SK-N-MC (cell line): Measurements from ENCODE around the gene MET.

Source experiments
- EZH2 ChIP-seq: fragments of 200-600 bp; sonication (generic); IDR thresholded peaks from one replicate; pipeline ENCODE4 v1.6.1; 2017; ENCODE audit warnings: antibody characterized with exemption
- FOXP2 ChIP-seq: optimal IDR thresholded peaks from 2 replicates; pipeline ENCODE3; 2011; ENCODE audit warnings: mild to moderate bottlenecking, moderate library complexity; ENCODE audit not compliant: insufficient read depth; ENCODE audit errors: extremely low read length, control extremely low read depth
- POLR2AphosphoS5 ChIP-seq: IDR thresholded peaks from 2 replicates; pipeline ENCODE4 v1.6.1; 2012; ENCODE audit warnings: mild to moderate bottlenecking, low read depth, low read length, borderline replicate concordance

DNA sequence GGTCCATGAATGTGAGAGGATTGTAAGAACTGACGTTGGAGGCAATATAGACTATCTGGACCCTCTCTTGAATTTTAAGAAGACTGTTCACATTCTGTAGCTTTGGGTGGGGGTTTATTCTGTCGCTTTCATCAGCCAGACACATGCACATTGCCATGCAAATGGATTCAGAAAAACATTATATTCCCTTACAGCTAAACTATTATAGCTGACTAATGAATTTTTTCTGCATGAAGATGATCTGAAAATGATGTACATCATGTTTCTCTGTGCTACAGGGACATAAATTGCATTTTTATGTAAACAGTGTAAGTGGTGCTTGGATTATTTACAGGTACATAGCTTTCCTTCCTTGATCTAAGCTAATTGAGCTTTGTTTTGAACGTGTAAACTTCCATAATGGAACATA lies 1.5 kb downstream of the MET start:
- TF ChIP-seq EZH2 (no peak), POLR2AphosphoS5 (no peak), FOXP2 (peak; percentile 44)
